ENCODE results near the gene ACE2. TPM values are rescaled to one million over a fixed set of nuclear protein-coding genes. Genes with fewer than 3 reads are reported as not detected.
A peak's percentile ranks its signal among the peaks of the same experiment; 100 is the strongest.

Gene ACE2
- total RNA-seq, 1 experiment from 2014 or later = 1.8 TPM

- Histone ChIP-seq H3K9me3 (no peaks in the 10 kb centered on the region), H3K36me3 (ENCODE audit: control insufficient read depth, insufficient read depth, low read length) (no peaks in the 10 kb centered on the region), H3K4me3 (ENCODE audit: low read depth, low read length) (no peak overlapping the region), H3K4me1 (no peaks in the 10 kb centered on the region), H3K27me3 (replicated peaks; ENCODE audit: control insufficient read depth, insufficient read depth, low read length) (no peaks in the 10 kb centered on the region)
- Mint-ChIP-seq H3K27ac (ENCODE audit: unreplicated experiment) (no peak overlapping the region), H3K4me1 (ENCODE audit: low read depth, unreplicated experiment) (peaks cover 6% of the 10 kb centered on the region), H3K27me3 (ENCODE audit: insufficient read depth, unreplicated experiment) (peaks cover 8% of the 10 kb centered on the region), H3K36me3 (ENCODE audit: insufficient read depth, unreplicated experiment) (no peaks in the 10 kb centered on the region), H3K9me3 (ENCODE audit: unreplicated experiment) (no peaks in the 10 kb centered on the region), H3K4me3 (ENCODE audit: unreplicated experiment) (no peak overlapping the region)
- ChIA-PET POLR2A (no interaction called here), CTCF (no interaction called here)
- TF ChIP-seq, protein P1, sequence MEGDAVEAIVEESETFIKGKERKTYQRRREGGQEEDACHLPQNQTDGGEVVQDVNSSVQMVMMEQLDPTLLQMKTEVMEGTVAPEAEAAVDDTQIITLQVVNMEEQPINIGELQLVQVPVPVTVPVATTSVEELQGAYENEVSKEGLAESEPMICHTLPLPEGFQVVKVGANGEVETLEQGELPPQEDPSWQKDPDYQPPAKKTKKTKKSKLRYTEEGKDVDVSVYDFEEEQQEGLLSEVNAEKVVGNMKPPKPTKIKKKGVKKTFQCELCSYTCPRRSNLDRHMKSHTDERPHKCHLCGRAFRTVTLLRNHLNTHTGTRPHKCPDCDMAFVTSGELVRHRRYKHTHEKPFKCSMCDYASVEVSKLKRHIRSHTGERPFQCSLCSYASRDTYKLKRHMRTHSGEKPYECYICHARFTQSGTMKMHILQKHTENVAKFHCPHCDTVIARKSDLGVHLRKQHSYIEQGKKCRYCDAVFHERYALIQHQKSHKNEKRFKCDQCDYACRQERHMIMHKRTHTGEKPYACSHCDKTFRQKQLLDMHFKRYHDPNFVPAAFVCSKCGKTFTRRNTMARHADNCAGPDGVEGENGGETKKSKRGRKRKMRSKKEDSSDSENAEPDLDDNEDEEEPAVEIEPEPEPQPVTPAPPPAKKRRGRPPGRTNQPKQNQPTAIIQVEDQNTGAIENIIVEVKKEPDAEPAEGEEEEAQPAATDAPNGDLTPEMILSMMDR (IDR thresholded peaks at IDR 0.05; ENCODE audit: insufficient read depth in 1 of 2, low read depth in 1 of 2, low read length in 1 of 2, severe bottlenecking in 1 of 2, unreplicated experiment in 1 of 2) = no peak
- intact Hi-C loops (cut with micrococcal nuclease; ENCODE audit: unreplicated experiment) = no loop called here
- no peak for DNase-seq
- no TSS peak for BruUV-seq (replicated peaks)
Measured at GRCh38 chrX:15566244-15566643, 34.5 kb downstream of the ACE2 start.

DNA sequence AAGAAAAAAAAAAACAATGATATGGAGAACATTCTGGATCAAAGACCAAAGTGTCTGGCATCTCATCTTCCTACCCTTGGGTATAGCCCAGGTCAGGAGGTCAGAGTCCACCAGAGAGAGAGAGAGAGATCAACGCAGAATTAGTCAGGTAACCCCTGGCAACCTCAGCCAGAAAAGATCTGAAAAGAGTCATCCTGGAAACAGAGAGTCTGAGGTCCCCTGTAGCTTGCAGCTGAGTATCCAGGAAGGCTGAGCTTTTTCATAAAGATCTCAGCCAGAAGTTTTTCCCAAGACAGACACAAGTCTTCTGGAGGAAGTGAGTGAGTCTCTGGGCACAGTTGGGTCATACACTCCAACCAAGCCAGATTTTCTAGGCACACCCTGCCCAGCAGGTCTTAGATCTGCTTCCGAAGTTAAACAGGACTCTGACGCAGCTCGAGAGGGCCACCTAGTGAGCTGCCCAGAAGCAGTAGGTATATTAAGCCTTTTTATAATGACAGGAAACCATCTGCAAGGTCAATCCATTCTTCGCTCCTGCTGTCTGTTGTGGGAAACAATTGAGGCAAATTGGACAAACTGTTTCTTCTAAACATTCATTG lies 35.7 kb downstream of the ACE2 start:
- peak; percentile 50 to 53 for DNase-seq
- POLR2A ChIA-PET = no interaction called here
- no peaks in the 10 kb centered on the region for H3K36me3 Mint-ChIP-seq (ENCODE audit: insufficient read depth, unreplicated experiment)

GRCh38 chrX:15563056-15563455 lies 37.7 kb downstream of the ACE2 start:
- POLR2A ChIA-PET = no interaction called here
- Mint-ChIP-seq H3K4me3 (ENCODE audit: unreplicated experiment) (no peak overlapping the region), H3K27me3 (ENCODE audit: insufficient read depth, unreplicated experiment) (peaks cover 3% of the 10 kb centered on the region), H3K27ac (ENCODE audit: unreplicated experiment) (no peak overlapping the region), H3K36me3 (ENCODE audit: insufficient read depth, unreplicated experiment) (no peaks in the 10 kb centered on the region), H3K4me1 (ENCODE audit: low read depth, unreplicated experiment) (peaks cover 6% of the 10 kb centered on the region), H3K9me3 (ENCODE audit: unreplicated experiment) (no peaks in the 10 kb centered on the region)
- Histone ChIP-seq H3K9me3 (no peaks in the 10 kb centered on the region), H3K36me3 (ENCODE audit: control insufficient read depth, insufficient read depth, low read length) (no peaks in the 10 kb centered on the region), H3K4me1 (no peaks in the 10 kb centered on the region), H3K4me3 (ENCODE audit: low read depth, low read length) (no peak overlapping the region), H3K27me3 (replicated peaks; ENCODE audit: control insufficient read depth, insufficient read depth, low read length) (no peaks in the 10 kb centered on the region)
- no TSS peak for BruUV-seq (replicated peaks)
- intact Hi-C loops (cut with micrococcal nuclease; ENCODE audit: unreplicated experiment) = no loop called here
- no peak for DNase-seq
- TF ChIP-seq, protein P1 (IDR thresholded peaks at IDR 0.05; ENCODE audit: insufficient read depth in 1 of 2, low read depth in 1 of 2, low read length in 1 of 2, severe bottlenecking in 1 of 2, unreplicated experiment in 1 of 2) = no peak
- CTCF ChIA-PET = interaction anchor here (0.6 kb wide), 1 partner anchor 93 kb away, joined by 3 read pairs; no protein-coding TSS in a partner anchor

More for the DNA sequence above, 35.7 kb downstream of the ACE2 start:
- H3K27me3 ChIP-seq (replicated peaks; ENCODE audit: control insufficient read depth, insufficient read depth, low read length) = no peaks in the 10 kb centered on the region
- no peaks in the 10 kb centered on the region for H3K4me1 ChIP-seq
- TF ChIP-seq, protein P1 (IDR thresholded peaks at IDR 0.05; ENCODE audit: insufficient read depth in 1 of 2, low read depth in 1 of 2, low read length in 1 of 2, severe bottlenecking in 1 of 2, unreplicated experiment in 1 of 2) = peak; percentile 42 to 52
- no peak overlapping the region for H3K4me3 ChIP-seq (ENCODE audit: low read depth, low read length)
- peaks cover 6% of the 10 kb centered on the region for H3K4me1 Mint-ChIP-seq (ENCODE audit: low read depth, unreplicated experiment)
- CTCF ChIA-PET = interaction anchor here (0.9 kb wide), 1 partner anchor 96 kb away, joined by 3 read pairs; no protein-coding TSS in a partner anchor
- no peak overlapping the region for H3K4me3 Mint-ChIP-seq (ENCODE audit: unreplicated experiment)
- no peaks in the 10 kb centered on the region for H3K9me3 Mint-ChIP-seq (ENCODE audit: unreplicated experiment)
- H3K27ac Mint-ChIP-seq (ENCODE audit: unreplicated experiment) = no peak overlapping the region
- BruUV-seq (replicated peaks) = no TSS peak
- intact Hi-C loops (cut with micrococcal nuclease; ENCODE audit: unreplicated experiment) = loop anchor here (1.0 kb wide), 3 partner anchors 67 to 216 kb away; no protein-coding TSS in a partner anchor
- peaks cover 3% of the 10 kb centered on the region for H3K27me3 Mint-ChIP-seq (ENCODE audit: insufficient read depth, unreplicated experiment)
- H3K9me3 ChIP-seq = no peaks in the 10 kb centered on the region
- no peaks in the 10 kb centered on the region for H3K36me3 ChIP-seq (ENCODE audit: control insufficient read depth, insufficient read depth, low read length)
